Ascending aorta (tissue), 2 donors: ENCODE measurements around the gene IDE. TPM values are rescaled to one million over a fixed set of nuclear protein-coding genes. Genes with fewer than 3 reads are reported as not detected.

Source experiments
- DNase-seq, 2 donors: peaks; one replicate each; pipeline ENCODE4 v3.0.0-alpha.2; 2019; ENCODE audit warnings: low spot score in 2 of 2
- H3K27ac ChIP-seq, 2 donors: fragments of 200-600 bp; sonication (generic); one replicate each; pipeline ENCODE4 v1.5.1; 2016 to 2017; ENCODE audit warnings: mild to moderate bottlenecking in 1 of 2
- H3K27me3 ChIP-seq: fragments of 200-600 bp; sonication (generic); one replicate; pipeline ENCODE4 v1.5.1; 2017
- H3K36me3 ChIP-seq, 2 donors: fragments of 200-600 bp; sonication (generic); one replicate each; pipeline ENCODE4 v1.5.1; 2016
- H3K4me1 ChIP-seq, 2 donors: fragments of 200-600 bp; sonication (generic); one replicate each; pipeline ENCODE4 v1.5.1; 2016 to 2017; ENCODE audit warnings: mild to moderate bottlenecking in 1 of 2
- H3K4me3 ChIP-seq, 2 donors: fragments of 200-600 bp; sonication (generic); one replicate each; pipeline ENCODE4 v1.5.1; 2016 to 2017; ENCODE audit warnings: mild to moderate bottlenecking in 1 of 2
- H3K9me3 ChIP-seq, 2 donors: fragments of 200-600 bp; sonication (generic); one replicate each; pipeline ENCODE4 v1.5.1; 2016
- intact Hi-C: fragments of 100-400 bp; cut with DNase I; formaldehyde crosslinking; loops from one replicate; pipeline ENCODE4 v1.15.1; 2023
- total RNA-seq: library from RNA; depleted of rRNA; stranded (reverse); fragments of >200 nt; gene quantifications from one replicate; pipeline ENCODE4 v1.1.0, GENCODE V29; 2016
- TF ChIP-seq, protein P1 (sequence below), 3 experiments: fragments of 200-600 bp in 2 of 3; fragments of 450-650 bp in 1 of 3; sonication (generic) in 2 of 3; IDR thresholded peaks; one replicate each; pipeline ENCODE4 v1.5.1; 2016 to 2019; ENCODE audit warnings: antibody characterized with exemption in 3 of 3, mild to moderate bottlenecking in 1 of 3, moderate library complexity in 1 of 3

Gene IDE
- total RNA-seq, 1 donor from 2014 or later, result 22.7 TPM

DNA sequence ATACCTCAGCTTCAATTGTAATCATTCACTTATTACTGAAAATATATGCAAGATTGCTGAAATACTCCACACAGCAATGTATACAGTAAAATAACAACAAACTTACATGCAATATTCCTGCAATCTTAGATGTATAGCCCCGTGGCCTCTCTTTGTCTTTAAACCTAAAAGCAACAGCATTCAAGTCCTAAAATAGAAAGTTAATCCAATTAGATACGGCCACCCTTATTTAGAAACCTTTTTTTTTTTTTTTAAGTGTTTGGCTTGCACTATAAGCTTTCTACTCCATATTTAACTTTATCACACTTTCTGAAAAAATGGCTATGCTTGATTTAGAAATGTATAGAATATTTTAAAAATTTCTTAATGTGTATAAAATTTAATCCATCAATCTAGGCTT is 67.6 kb downstream of the IDE start:
- H3K4me1 ChIP-seq, result no peaks in the 10 kb centered on the region
- H3K27ac ChIP-seq, result no peak overlapping the region
- peaks cover 34 to 40% of the 10 kb centered on the region in 2 donors for H3K36me3 ChIP-seq
- intact Hi-C loops, result no loop called here
- H3K27me3 ChIP-seq, result no peaks in the 10 kb centered on the region
- H3K4me3 ChIP-seq, result no peak overlapping the region
- TF ChIP-seq, protein P1, sequence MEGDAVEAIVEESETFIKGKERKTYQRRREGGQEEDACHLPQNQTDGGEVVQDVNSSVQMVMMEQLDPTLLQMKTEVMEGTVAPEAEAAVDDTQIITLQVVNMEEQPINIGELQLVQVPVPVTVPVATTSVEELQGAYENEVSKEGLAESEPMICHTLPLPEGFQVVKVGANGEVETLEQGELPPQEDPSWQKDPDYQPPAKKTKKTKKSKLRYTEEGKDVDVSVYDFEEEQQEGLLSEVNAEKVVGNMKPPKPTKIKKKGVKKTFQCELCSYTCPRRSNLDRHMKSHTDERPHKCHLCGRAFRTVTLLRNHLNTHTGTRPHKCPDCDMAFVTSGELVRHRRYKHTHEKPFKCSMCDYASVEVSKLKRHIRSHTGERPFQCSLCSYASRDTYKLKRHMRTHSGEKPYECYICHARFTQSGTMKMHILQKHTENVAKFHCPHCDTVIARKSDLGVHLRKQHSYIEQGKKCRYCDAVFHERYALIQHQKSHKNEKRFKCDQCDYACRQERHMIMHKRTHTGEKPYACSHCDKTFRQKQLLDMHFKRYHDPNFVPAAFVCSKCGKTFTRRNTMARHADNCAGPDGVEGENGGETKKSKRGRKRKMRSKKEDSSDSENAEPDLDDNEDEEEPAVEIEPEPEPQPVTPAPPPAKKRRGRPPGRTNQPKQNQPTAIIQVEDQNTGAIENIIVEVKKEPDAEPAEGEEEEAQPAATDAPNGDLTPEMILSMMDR (IDR thresholded peaks at IDR 0.05), result no peak
- DNase-seq, result no peak
- H3K9me3 ChIP-seq, result no peaks in the 10 kb centered on the region

DNA sequence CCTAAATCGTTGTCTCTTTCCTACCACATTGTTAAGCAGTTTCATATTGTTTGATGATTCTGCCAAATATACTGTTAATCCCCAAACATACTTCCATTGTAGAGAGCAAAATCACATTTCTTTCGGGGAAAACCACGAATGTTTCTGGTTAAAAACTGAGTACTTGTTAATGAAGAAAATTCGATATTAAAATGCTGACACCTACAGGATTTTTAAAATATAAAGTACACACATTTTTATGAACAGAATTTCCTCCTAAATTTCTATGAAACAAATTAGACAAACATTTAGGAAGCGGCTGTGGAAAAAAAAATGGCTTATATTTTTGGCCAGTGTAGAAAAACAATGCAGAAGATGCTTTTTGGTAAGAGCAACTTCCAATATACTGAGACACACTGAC is 68.8 kb downstream of the IDE start:
- TF ChIP-seq, protein P1 (IDR thresholded peaks at IDR 0.05), result no peak
- no peaks in the 10 kb centered on the region for H3K9me3 ChIP-seq
- H3K27ac ChIP-seq, result no peak overlapping the region
- no peak overlapping the region for H3K4me3 ChIP-seq
- H3K27me3 ChIP-seq, result no peaks in the 10 kb centered on the region
- no peak for DNase-seq
- H3K4me1 ChIP-seq, result no peaks in the 10 kb centered on the region
- peaks cover 31 to 40% of the 10 kb centered on the region in 2 donors for H3K36me3 ChIP-seq
- intact Hi-C loops, result no loop called here

DNA sequence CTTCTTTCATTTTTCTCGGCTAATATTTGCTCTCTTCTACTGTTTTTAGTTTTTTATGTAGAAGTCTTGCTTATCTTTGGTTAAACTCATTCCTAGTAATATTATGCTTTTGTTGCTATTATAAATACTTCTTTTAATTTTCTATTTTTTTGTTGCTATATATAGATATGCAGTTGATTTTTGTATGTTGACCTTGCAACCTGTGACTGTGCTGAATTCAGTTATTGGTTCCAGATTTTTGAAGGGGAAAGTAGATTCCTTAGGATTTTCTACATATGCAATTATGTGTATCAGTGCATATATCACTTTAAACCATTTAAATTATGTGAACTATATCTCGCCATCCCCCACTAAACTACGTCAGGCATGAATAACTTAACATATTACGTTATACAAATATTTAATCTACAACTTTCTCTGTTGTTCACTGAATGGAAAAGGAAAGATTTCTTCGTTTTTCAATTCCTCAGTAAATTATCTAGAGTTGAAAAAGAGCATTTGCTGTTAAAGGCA is 71.5 kb downstream of the IDE start:
- intact Hi-C loops, result no loop called here
- Histone ChIP-seq H3K4me3 (no peak overlapping the region), H3K4me1 (no peaks in the 10 kb centered on the region), H3K9me3 (no peaks in the 10 kb centered on the region), H3K27ac (no peak overlapping the region), H3K36me3 (peaks cover 27 to 29% of the 10 kb centered on the region in 2 donors), H3K27me3 (no peaks in the 10 kb centered on the region)
- no peak for DNase-seq
- TF ChIP-seq, protein P1 (IDR thresholded peaks at IDR 0.05), result no peak

DNA sequence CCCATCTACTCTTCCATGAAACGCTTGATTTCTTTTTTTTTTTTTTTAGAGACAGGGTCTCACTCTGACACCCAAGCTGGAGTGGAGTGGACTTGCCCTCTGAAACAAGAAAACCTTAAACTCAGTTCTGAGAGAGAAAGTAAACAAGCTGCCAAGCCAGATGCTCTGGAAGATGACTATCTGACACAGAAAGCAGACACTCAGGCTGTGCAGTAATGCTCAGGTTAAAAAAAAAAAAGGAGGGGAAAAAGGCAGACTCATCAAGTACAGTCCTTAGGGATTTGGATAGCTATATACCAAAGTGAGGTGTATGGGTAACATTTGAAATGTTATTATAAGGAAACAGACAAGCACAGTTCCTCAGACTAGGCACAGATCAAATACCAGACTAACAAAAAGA is 80.5 kb downstream of the IDE start:
- H3K9me3 ChIP-seq, result no peaks in the 10 kb centered on the region
- H3K27me3 ChIP-seq, result no peaks in the 10 kb centered on the region
- H3K36me3 ChIP-seq, result peaks cover 12 to 38% of the 10 kb centered on the region in 2 donors
- no peak for DNase-seq
- no peaks in the 10 kb centered on the region for H3K4me1 ChIP-seq
- TF ChIP-seq, protein P1 (IDR thresholded peaks at IDR 0.05), result no peak
- intact Hi-C loops, result no loop called here
- H3K27ac ChIP-seq, result no peak overlapping the region
- H3K4me3 ChIP-seq, result no peak overlapping the region

DNA sequence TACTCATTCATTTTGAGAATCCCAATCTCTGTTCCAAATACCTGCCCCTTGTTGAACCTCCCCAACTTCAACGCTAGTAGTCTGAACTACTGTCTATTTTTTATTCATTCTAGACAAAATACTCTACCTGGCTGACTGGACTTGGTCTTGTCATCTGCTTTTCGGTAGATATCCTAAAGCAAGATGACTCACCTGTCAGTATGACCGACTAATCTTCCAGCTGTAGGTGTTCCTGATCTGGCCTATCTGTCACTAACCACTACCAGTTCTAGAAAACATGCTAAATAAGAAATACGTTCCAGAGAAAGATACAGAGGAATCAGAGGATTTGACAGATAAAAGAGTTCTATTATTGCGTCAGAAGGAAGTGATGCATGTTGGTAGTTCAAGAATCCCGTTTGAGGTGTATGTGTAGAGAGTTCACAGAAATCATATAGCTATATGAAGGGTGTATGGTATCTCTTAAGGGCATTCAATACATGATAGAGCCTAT is 81.1 kb downstream of the IDE start:
- no peak overlapping the region for H3K4me3 ChIP-seq
- TF ChIP-seq, protein P1 (IDR thresholded peaks at IDR 0.05), result no peak

DNA sequence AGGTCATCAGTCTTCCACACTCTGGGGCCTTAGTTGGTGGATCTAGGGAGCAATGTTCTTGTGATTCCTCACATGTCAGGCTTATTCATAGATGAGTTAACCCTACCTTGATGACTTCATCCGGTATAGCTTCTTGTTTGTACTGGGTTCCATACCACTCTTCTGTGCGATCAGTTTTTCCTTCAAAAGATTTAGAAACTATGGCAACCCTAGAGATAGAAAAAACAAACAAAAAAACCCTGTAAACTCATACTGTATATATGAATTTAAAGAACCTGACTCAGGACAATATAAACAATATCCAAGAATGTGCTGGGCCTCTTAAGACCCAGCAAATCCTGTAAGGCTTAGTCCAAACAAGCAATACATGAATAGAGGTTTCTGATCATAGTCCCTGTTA is 83.5 kb downstream of the IDE start:
- no peak overlapping the region for H3K4me3 ChIP-seq
- H3K27me3 ChIP-seq, result no peaks in the 10 kb centered on the region
- no peak overlapping the region for H3K27ac ChIP-seq
- no peaks in the 10 kb centered on the region for H3K4me1 ChIP-seq
- no peak for DNase-seq
- intact Hi-C loops, result no loop called here
- TF ChIP-seq, protein P1 (IDR thresholded peaks at IDR 0.05), result no peak
- H3K36me3 ChIP-seq, result peaks cover 19 to 52% of the 10 kb centered on the region in 2 donors
- H3K9me3 ChIP-seq, result no peaks in the 10 kb centered on the region

More for the DNA sequence above, 81.1 kb downstream of the IDE start:
- H3K27me3 ChIP-seq, result no peaks in the 10 kb centered on the region
- H3K4me1 ChIP-seq, result no peaks in the 10 kb centered on the region
- no peaks in the 10 kb centered on the region for H3K9me3 ChIP-seq
- no peak for DNase-seq
- H3K36me3 ChIP-seq, result peaks cover 16 to 43% of the 10 kb centered on the region in 2 donors
- intact Hi-C loops, result no loop called here
- no peak overlapping the region for H3K27ac ChIP-seq
